A549 (cell line): ENCODE measurements around the gene GRID1.

ENCODE experiments used
- CTCF ChIP-seq: fragments of >200 bp; sonication (Bioruptor Twin); formaldehyde crosslinking; IDR thresholded peaks from 3 replicates; pipeline ENCODE4 v1.5.1; 2016
- ELK1 ChIP-seq: fragments of 150-350 bp; IDR thresholded peaks from 2 replicates; pipeline ENCODE4 v1.6.1; 2014; ENCODE audit warnings: low read depth, mild to moderate bottlenecking, low read length
- HEYL ChIP-seq: fragments of 250-450 bp; sonication (Bioruptor Pico); IDR thresholded peaks from 2 replicates; pipeline ENCODE4 v1.8.0; 2021; ENCODE audit warnings: mild to moderate bottlenecking, moderate library complexity
- PHF8 ChIP-seq: fragments of 200-600 bp; sonication (generic); IDR thresholded peaks from 2 replicates; pipeline ENCODE4 v1.6.1; 2016; ENCODE audit warnings: low read depth, mild to moderate bottlenecking, antibody characterized with exemption, moderate library complexity, borderline replicate concordance
- POLR2A ChIP-seq: IDR thresholded peaks from 2 replicates; pipeline ENCODE4 v1.6.1; 2012; ENCODE audit warnings: mild to moderate bottlenecking, low read length
- RAD21 ChIP-seq, 2 experiments: fragments of >200 bp in 1 of 2; sonication (Bioruptor Twin) in 1 of 2; formaldehyde crosslinking in 1 of 2; IDR thresholded peaks in 1 of 2; conservative IDR thresholded peaks in 1 of 2; 2 replicates in 1 of 2; 3 replicates in 1 of 2; pipeline ENCODE4 v1.6.1; 2012 to 2018; ENCODE audit warnings: inconsistent platforms in 1 of 2
- REST ChIP-seq: fragments of 200-600 bp; sonication (generic); IDR thresholded peaks from 2 replicates; pipeline ENCODE4 v1.6.1; 2016; ENCODE audit warnings: antibody characterized with exemption, mild to moderate bottlenecking, moderate library complexity
- SMC3 ChIP-seq: fragments of >200 bp; sonication (Bioruptor Twin); formaldehyde crosslinking; IDR thresholded peaks from 3 replicates; pipeline ENCODE4 v1.6.1; 2018; ENCODE audit warnings: inconsistent platforms
- SREBF2 ChIP-seq: fragments of 450-650 bp; IDR thresholded peaks from 2 replicates; pipeline ENCODE4 v1.6.1; 2014; ENCODE audit warnings: mild to moderate bottlenecking, moderate library complexity
- ZFP36 ChIP-seq: fragments of 450-650 bp; IDR thresholded peaks from 2 replicates; pipeline ENCODE4 v1.6.1; 2014; ENCODE audit warnings: borderline replicate concordance; ENCODE audit not compliant: partially characterized antibody
- TF ChIP-seq, protein P1 (sequence below): IDR thresholded peaks from 2 replicates; pipeline ENCODE4 v1.6.1; 2012; ENCODE audit warnings: low read depth, borderline replicate concordance

DNA sequence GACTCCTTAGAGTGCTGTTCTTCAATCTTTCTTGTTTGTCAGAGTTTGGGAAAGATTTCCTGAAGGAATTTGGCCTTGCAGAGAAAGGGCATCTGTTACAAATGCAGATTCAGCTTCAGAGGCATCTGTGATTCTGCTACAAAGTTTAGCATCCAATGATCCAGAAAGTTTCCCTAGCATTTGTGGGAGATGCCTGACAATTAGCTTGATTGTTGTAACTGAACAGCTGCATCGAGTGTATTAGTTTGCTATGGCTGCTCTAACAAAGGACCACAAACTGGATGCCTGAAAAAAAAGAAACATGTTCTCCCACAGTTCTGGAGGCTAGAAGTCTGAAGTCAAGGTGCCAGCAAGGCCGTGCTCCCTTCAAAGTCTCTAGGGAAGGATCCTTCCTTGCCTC, 365.1 kb downstream of the GRID1 start:
- no peak for TF ChIP-seq SREBF2
- no peak for TF ChIP-seq POLR2A
- TF ChIP-seq CTCF: no peak
- TF ChIP-seq ELK1: no peak
- TF ChIP-seq RAD21 (conservative IDR thresholded peaks at IDR 0.05 in 1 of 2, IDR thresholded peaks at IDR 0.05 in 1 of 2): no peak
- TF ChIP-seq REST: no peak
- TF ChIP-seq, protein P1, sequence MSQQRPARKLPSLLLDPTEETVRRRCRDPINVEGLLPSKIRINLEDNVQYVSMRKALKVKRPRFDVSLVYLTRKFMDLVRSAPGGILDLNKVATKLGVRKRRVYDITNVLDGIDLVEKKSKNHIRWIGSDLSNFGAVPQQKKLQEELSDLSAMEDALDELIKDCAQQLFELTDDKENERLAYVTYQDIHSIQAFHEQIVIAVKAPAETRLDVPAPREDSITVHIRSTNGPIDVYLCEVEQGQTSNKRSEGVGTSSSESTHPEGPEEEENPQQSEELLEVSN: no peak
- no peak for TF ChIP-seq SMC3
- TF ChIP-seq ZFP36: no peak
- no peak for TF ChIP-seq PHF8
- no peak for TF ChIP-seq HEYL
